SK-N-SH treated with all-trans-retinoic acid at 6 μM for 48 hours (cell line): Measurements from ENCODE around the gene AIMP2.

Experiments
- ATAC-seq: fragments of 200-7000 bp; cut with Tn5 transposase; 3 replicates; pipeline ENCODE4 v1.9.1; 2020; ENCODE audit warnings: mild to moderate bottlenecking, moderate library complexity
- ARNTL ChIP-seq: fragments of 450-650 bp; formaldehyde crosslinking; IDR thresholded peaks from 2 replicates; pipeline ENCODE4 v1.5.0; 2020; ENCODE audit warnings: low read depth, mild to moderate bottlenecking, moderate library complexity, borderline replicate concordance
- CREB5 ChIP-seq: fragments of 250-450 bp; sonication (Bioruptor Pico); IDR thresholded peaks from 2 replicates; pipeline ENCODE4 v1.5.1; 2020; ENCODE audit warnings: low read depth, mild to moderate bottlenecking, moderate library complexity
- CSDC2 ChIP-seq: fragments of 250-450 bp; sonication (Bioruptor Pico); IDR thresholded peaks from 2 replicates; pipeline ENCODE4 v1.5.0; 2020; ENCODE audit warnings: mild to moderate bottlenecking, moderate library complexity
- CSRNP3 ChIP-seq: fragments of 250-450 bp; sonication (Bioruptor Pico); IDR thresholded peaks from 2 replicates; pipeline ENCODE4 v1.5.1; 2021; ENCODE audit warnings: mild to moderate bottlenecking, moderate library complexity
- ESRRG ChIP-seq: fragments of 250-450 bp; sonication (Bioruptor Pico); IDR thresholded peaks from 2 replicates; pipeline ENCODE4 v1.6.1; 2021; ENCODE audit warnings: mild to moderate bottlenecking
- GLIS3 ChIP-seq: fragments of 250-450 bp; sonication (Bioruptor Pico); IDR thresholded peaks from 2 replicates; pipeline ENCODE4 v1.5.0; 2020; ENCODE audit warnings: mild to moderate bottlenecking, moderate library complexity
- OSR1 ChIP-seq: fragments of 250-450 bp; sonication (Bioruptor Pico); IDR thresholded peaks from 2 replicates; pipeline ENCODE4 v1.8.0; 2022; ENCODE audit warnings: moderate library complexity, mild to moderate bottlenecking, inconsistent platforms
- PATZ1 ChIP-seq: fragments of 250-450 bp; sonication (Bioruptor Pico); IDR thresholded peaks from 2 replicates; pipeline ENCODE4 v1.8.0; 2020; ENCODE audit warnings: mild to moderate bottlenecking, moderate library complexity, borderline replicate concordance
- POU6F1 ChIP-seq: fragments of 250-450 bp; sonication (Bioruptor Pico); IDR thresholded peaks from 2 replicates; pipeline ENCODE4 v1.8.0; 2021; ENCODE audit warnings: low read depth, mild to moderate bottlenecking, moderate library complexity, borderline replicate concordance
- PPARA ChIP-seq: fragments of 250-450 bp; sonication (Bioruptor Pico); IDR thresholded peaks from 2 replicates; pipeline ENCODE4 v1.5.0; 2020; ENCODE audit warnings: mild to moderate bottlenecking, borderline replicate concordance
- SNAI2 ChIP-seq: fragments of 250-450 bp; sonication (Bioruptor Pico); IDR thresholded peaks from 2 replicates; pipeline ENCODE4 v1.5.0; 2020; ENCODE audit warnings: mild to moderate bottlenecking, moderate library complexity
- TCF4 ChIP-seq: fragments of 250-450 bp; sonication (Bioruptor Pico); IDR thresholded peaks from 2 replicates; pipeline ENCODE4 v1.8.0; 2021; ENCODE audit warnings: mild to moderate bottlenecking, moderate library complexity, borderline replicate concordance
- TSHZ2 ChIP-seq: fragments of 250-450 bp; sonication (Bioruptor Pico); IDR thresholded peaks from 2 replicates; pipeline ENCODE4 v1.5.0; 2020; ENCODE audit warnings: mild to moderate bottlenecking, moderate library complexity
- ZFP3 ChIP-seq: fragments of 250-450 bp; sonication (Bioruptor Pico); IDR thresholded peaks from 2 replicates; pipeline ENCODE4 v1.5.0; 2020; ENCODE audit warnings: mild to moderate bottlenecking, moderate library complexity
- ZFP30 ChIP-seq: fragments of 450-650 bp; formaldehyde crosslinking; IDR thresholded peaks from 2 replicates; pipeline ENCODE4 v1.5.0; 2022; ENCODE audit warnings: mild to moderate bottlenecking, moderate library complexity
- ZNF565 ChIP-seq: fragments of 450-650 bp; formaldehyde crosslinking; conservative IDR thresholded peaks from 2 replicates; pipeline ENCODE4 v1.5.0; 2020; ENCODE audit warnings: low read depth, mild to moderate bottlenecking, moderate library complexity
- ZNF70 ChIP-seq: fragments of 450-650 bp; formaldehyde crosslinking; IDR thresholded peaks from 2 replicates; pipeline ENCODE4 v1.5.0; 2020; ENCODE audit warnings: mild to moderate bottlenecking, moderate library complexity
- ZNF8 ChIP-seq: fragments of 450-650 bp; formaldehyde crosslinking; IDR thresholded peaks from 2 replicates; pipeline ENCODE4 v1.5.0; 2020; ENCODE audit warnings: mild to moderate bottlenecking, moderate library complexity

The AIMP2 gene

GRCh38 chr7:6012355-6013104 is 3.5 kb downstream of the AIMP2 start:
- ATAC-seq = no peak
- TF ChIP-seq ZNF70 = no peak
- TF ChIP-seq CSRNP3 (CRISPR knock-in tag) = no peak
- TF ChIP-seq, all 23 proteins: peak for 0

- peak; percentile 79 for ATAC-seq
- TF ChIP-seq ZNF565 = no peak
- TF ChIP-seq CSDC2 = no peak
- no peak for TF ChIP-seq CREB5 (CRISPR knock-in tag)
- no peak for TF ChIP-seq OSR1 (CRISPR knock-in tag)
- TF ChIP-seq TSHZ2 = no peak
- TF ChIP-seq ZFP3 (CRISPR knock-in tag) = no peak
- TF ChIP-seq ZFP30 (CRISPR knock-in tag) = no peak
- no peak for TF ChIP-seq POU6F1
Observed at GRCh38 chr7:6015917-6016652, 7.0 kb downstream of the AIMP2 start.

GRCh38 chr7:6016653-6016966 is 7.5 kb downstream of the AIMP2 start:
- ATAC-seq = no peak
- no peak for TF ChIP-seq PATZ1
- no peak for TF ChIP-seq ARNTL (CRISPR knock-in tag)
- TF ChIP-seq SNAI2 (CRISPR knock-in tag) = no peak
- no peak for TF ChIP-seq GLIS3 (CRISPR knock-in tag)
- TF ChIP-seq TCF4 = no peak

- no peak for ATAC-seq
- TF ChIP-seq CSRNP3 (CRISPR knock-in tag) = no peak
- no peak for TF ChIP-seq ZNF565
- TF ChIP-seq ESRRG (CRISPR knock-in tag) = no peak
- TF ChIP-seq ZFP3 (CRISPR knock-in tag) = no peak
- no peak for TF ChIP-seq ZNF8 (CRISPR knock-in tag)
- TF ChIP-seq CREB5 (CRISPR knock-in tag) = no peak
- TF ChIP-seq ZNF70 = no peak
- no peak for TF ChIP-seq PPARA (CRISPR knock-in tag)
- TF ChIP-seq TCF4 = no peak
- no peak for TF ChIP-seq ARNTL (CRISPR knock-in tag)
Observed at GRCh38 chr7:6020371-6021286, 11.6 kb downstream of the AIMP2 start.
